HUDEP-2 (cell line): Measurements from ENCODE around the gene SMCO1.
"Not testable (repeated sequence)": the region's sequence is repeated elsewhere in the genome, so short reads cannot be mapped to it uniquely, and the experiment has no call there.

ENCODE experiments used
- DNase-seq, 76 experiments: peaks; one replicate each; lab custom pipeline; 2025; ENCODE audit not compliant: unreplicated experiment in 76 of 76; lab: John Stamatoyannopoulos, UW

The SMCO1 gene

DNA sequence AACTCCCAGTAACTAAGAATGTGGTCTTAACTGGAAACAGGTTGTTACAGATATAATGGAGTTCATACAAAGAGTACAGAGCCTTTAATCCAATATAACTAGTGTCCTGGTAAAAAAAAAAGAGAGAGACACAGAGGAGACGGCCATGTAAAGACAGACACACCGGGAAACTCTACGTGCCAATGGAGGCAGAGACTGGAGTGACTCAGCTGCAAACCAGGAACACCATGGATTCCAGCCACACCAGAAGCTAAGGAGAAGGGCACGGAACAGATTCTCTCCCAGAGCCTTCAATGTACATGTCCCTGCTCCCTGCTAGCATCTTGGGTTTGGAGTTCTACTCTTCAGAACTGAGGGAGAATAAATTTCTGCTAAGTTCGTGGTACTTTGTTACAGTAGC is 16.1 kb downstream of the SMCO1 start:
- no peak for DNase-seq

GRCh38 chr3:196498297-196498696 is 16.8 kb downstream of the SMCO1 start:
- DNase-seq: no peak

GRCh38 chr3:196496183-196496582 is 19.0 kb downstream of the SMCO1 start:
- no peak for DNase-seq

GRCh38 chr3:196493292-196493691 is 21.9 kb downstream of the SMCO1 start:
- DNase-seq: no peak

GRCh38 chr3:196492080-196492479 is 23.1 kb downstream of the SMCO1 start:
- no peak for DNase-seq

DNA sequence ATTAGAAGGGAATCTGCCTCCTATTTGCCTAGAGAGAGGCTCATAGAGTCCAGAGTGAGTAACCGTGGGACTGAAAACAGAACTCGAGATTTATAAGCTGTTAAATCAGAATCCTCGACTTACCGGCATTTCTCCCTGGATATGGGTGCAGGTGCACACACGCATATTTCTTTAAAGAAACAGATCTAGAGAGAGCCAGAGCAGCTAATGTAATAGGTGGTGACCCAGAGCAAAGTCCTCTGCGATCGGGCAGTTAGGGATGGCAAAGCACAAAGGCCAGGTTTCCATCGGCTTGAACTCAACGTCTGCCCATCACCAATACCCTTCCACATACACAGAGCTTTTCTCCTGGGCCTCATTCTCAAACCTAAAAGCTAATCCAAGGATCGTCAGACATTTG is 25.4 kb downstream of the SMCO1 start:
- no peak for DNase-seq

- DNase-seq: peak in 12 of 76 experiments; percentile 4 to 25 (median 11)
Measured at GRCh38 chr3:196486263-196486662, 28.9 kb downstream of the SMCO1 start.

DNA sequence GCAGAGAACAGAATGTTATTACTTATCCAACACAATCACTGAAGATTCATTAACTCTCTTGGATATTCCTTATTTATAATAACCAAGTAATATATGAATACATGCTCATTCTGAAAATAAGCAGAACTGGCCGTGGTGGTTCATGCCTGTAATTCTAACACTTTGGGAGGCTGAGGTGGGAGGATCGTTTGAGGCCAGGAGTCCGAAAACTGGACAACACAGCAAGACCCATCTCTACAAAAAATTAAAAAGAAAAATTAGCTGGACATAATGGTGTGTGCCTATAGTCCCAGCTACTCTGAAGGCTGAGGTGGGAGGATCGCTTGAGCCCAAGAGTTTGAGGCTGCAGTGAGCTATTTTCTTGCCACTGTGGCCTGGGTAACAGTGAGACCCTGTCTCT is 37.5 kb downstream of the SMCO1 start:
- no peak for DNase-seq

DNA sequence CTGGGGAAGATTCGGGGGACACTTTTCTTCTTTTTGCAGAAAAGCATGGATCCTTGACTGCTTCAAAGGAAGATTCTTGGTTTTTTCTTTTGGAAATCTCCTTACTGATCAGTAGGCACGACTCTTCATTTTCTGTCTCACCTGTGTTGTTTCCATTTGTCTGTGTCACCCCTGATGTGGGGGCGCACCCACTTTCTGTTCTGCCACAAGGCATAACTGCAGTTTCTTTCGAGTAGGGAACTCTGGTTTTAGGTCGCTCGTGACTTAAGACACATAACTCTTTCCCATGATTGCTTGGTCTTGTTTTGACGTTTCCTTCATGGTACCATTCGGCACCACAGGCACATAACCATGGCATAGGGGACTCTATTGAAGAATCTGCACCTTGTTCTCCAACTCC is 42.9 kb downstream of the SMCO1 start:
- DNase-seq: no peak

DNA sequence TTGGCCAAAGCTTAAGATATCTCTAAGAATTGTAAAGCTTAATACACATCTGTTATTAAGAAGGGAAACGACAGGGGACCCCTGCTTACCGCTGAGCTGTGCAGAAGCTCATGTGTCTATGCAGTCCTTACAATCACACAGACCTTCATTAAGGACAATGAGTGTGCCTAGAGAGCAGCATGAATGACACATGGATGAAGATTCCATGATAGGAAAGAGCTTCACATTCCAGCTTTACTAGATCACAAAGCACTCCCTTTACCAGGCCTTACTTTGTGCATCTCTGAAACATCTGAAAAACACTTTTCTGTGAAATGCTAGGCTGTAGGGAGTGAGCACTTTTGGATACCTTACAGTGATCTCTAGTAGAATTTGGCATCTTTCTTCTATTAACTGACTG is 43.6 kb downstream of the SMCO1 start:
- no peak for DNase-seq

DNA sequence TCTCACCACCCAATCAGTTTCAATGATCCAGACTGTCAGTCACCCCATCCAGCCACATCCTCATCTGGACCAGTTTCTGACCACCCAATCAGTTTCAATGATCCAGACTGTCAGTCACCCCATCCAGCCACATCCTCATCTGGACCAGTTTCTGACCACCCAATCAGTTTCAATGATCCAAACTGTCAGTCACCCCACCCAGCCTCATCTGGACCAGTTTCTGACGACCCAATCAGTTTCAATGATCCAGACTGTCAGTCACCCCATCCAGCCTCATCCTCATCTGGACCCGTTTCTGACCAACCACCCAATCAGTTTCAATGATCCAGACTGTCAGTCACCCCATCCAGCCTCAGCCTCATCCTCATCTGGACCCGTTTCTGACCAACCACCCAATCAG is 45.0 kb downstream of the SMCO1 start:
- not testable (repeated sequence) for DNase-seq

- no peak for DNase-seq
Measured at GRCh38 chr3:196463804-196464203, 51.3 kb downstream of the SMCO1 start.

GRCh38 chr3:196463478-196463756 is 51.7 kb downstream of the SMCO1 start:
- no peak for DNase-seq

DNA sequence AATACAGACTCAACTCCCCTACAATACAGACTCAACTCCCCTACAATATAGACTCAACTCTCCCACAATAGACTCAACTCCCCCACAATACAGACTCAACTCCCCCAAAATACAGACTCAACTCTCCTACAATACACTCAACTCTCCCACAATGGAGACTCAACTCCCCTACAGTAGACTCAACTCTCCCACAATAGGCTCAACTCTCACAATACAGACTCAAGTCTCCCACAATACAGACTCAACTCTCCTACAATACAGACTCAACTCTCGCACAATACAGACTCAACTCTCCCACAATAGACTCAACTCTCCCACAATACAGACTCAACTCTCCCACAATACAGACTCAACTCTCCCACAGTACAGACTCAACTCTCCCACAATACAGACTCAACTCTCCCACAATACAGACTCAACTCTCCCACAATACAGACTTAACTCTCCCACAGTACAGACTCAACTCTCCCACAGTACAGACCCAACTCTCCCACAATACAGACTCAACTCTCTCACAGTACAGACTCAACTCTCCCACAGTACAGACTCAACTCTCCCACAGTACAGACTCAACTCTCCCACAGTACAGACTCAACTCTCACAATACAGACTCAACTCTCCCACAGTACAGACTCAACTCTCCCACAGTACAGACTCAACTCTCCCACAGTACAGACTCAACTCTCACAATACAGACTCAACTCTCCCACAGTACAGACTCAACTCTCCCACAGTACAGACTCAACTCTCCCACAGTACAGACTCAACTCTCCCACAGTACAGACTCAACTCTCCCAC is 52.3 kb downstream of the SMCO1 start:
- DNase-seq: not testable (repeated sequence)

DNA sequence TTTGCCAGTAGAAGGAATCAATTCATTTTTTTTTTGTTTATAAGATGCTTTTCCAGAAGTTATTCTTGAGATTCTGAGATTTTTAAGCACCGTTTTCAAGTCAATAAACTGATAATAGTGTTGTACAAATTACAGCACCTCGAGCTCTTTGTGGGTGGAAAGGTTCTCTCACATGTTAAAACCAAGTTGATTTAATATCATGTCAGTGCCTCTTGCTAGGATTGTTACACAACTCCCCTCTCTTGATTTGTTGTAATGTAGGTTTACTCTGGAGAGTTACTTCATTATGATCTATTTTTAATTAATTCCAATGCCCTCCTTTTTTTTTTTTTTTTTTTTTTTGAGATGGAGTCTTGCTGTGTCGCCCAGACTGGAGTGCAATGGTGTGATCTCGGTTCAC is 57.1 kb downstream of the SMCO1 start:
- DNase-seq: no peak

DNA sequence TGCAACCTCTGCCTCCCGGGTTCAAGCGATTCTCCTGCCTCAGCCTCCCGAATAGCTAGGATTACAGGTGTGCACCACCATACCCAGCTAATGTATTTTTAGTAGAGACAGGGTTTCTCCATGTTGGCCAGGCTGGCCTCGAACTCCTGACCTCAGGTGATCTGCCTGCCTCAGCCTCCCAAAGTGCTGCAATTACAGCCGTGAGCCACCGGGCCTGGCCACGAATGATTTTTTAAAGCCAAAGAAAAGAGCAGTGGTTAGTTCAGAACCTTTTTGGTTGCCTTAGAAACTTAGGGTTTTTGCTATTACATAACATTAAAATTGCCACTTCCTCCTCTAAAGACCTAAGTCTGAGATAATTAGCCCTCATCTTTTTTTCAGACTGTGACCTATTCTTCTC is 57.7 kb downstream of the SMCO1 start:
- DNase-seq: not testable (repeated sequence)
